HL-60/S4 (cell line): Measurements from ENCODE around the gene CPM.

ENCODE experiments used
- in situ Hi-C: fragments of 300-500 bp; cut with MboI; formaldehyde crosslinking; loops from 2 replicates; pipeline ENCODE4 v1.14.3; 2022; ENCODE audit warnings: low sequenced_read_pairs

The CPM gene

DNA sequence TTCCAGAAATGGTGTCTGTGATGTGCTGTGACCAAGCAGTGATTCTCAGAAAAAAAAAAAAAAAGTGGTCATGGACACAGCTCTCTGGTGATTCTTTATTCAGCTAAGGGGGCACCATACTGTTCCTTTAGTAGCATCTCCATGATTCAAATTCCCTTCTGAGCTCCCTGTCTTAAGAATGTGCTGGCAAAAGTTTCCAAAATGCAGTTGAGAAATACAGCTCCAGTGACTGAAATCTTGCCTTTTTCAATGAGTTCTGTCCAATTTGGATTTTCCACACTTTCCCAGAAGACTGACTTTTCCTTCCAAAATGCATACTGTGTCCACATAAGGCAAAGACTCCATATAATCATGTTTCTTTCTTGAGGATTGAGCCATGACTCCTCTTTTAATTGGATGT is 24.3 kb upstream of the CPM start:
- in situ Hi-C loops: no loop called here

DNA sequence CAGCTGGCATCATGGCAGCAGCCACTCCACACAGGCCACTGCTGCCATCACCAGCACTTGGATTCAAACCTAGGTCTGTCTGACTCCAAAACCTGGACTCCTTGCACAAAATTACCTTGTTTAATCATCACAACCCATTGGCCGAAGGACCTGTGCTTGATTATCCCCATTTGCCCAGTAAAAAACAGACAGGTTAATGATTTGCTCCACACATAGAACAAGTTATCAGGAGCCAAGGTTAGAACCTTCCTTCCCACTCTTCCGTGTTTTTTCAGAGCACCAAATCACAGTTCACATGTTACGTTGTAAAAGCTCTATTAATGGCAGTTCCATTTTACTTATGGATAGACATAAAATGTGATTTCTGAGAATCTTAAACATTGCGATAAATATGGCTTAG is 23.5 kb upstream of the CPM start:
- in situ Hi-C loops: no loop called here

DNA sequence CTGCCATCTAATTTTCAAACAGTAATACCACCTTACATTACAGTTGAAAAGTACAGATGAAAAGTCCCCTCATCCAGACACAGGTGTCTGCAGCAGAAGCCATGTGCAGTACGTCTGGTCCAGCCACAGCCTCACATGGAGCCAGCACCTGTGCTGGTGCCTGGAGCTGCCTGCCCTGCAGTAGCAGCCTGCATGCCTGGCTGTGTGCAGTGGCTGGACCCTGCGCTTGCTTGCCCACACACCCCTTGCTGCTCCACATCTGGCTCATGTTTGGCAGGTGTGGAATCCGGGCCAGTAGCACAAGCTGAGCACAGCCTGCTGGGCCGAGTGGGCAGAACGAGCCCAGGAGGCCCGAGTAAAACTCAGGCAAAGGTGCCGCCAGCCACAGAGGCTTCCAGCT is 21.8 kb upstream of the CPM start:
- in situ Hi-C loops: no loop called here

DNA sequence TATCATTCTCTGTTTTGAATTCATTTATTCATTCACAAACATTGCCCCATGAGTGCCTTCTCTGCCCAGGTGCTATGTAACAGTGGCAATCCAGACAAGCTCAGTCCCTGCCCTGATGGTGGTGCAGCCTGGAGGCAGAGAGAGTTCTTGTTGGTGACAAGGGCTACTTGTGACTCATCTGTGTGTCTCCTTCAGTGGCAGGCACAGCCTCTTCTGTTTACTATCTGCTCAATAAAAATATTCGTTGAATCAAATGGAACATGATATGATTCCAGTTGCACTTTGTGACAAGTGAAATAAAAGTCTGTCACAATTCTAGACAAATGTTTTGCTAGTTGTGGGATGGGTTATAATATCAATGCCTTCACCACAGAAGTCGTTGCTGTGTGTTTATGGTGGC is 20.6 kb upstream of the CPM start:
- in situ Hi-C loops: no loop called here

DNA sequence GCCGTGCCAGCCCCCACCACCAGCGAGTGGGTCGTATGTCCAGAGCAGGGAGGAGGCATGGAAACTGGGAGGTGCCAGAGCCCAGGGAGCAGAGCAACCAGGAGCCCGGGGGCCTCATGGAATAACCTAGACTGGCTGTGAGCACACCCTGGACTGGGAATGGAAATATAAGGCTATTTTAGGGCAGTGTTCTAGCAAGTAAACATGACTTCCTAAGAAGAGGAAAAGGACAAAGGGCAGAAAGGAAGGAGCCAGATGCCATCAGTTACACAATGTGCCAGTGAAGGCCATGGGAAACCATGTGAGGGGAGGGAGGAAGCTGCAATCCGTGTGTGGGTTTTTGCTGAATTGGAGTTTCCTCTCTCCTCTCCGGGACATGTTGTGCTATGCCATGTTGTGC is 18.7 kb upstream of the CPM start:
- in situ Hi-C loops: no loop called here

DNA sequence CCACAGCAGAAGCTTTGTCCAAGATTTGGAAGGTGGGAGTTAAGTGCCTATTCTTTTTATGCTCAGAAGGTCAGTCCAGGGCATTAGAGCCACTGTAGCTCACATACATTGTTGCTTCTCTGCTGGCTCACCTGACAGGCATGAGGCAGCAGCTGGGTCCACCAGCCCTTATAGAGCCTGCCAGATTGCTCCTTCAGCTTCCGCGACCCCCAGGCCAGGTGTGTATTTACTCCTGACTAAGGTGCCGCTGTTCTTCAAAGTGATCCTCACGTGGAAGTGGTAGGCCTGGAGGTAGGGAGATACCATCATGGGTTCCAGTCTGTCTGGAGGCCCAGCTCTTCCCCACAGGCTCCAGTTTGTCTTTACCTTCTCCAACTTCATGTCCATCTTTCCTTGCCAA is 17.5 kb upstream of the CPM start:
- in situ Hi-C loops: no loop called here

DNA sequence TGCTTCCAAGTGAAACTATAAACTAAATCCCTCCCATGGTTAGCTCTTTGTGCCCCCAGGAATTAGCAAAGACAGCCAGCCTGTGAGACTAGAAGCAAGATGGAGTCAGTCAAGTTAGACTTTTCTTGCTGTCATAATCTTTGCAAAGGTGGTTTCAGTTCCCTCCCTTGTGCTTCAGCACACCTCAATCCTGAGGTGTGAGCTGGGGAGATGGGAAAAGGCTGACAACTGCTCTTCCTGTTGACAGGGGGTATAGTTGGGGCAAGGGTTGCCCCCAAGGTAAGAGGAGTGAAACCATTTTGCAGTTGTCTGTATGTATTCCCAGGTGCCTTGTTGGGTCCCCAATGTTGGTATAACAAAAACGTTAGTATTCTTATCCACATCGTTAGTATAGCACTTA is 12.3 kb upstream of the CPM start:
- in situ Hi-C loops: no loop called here

DNA sequence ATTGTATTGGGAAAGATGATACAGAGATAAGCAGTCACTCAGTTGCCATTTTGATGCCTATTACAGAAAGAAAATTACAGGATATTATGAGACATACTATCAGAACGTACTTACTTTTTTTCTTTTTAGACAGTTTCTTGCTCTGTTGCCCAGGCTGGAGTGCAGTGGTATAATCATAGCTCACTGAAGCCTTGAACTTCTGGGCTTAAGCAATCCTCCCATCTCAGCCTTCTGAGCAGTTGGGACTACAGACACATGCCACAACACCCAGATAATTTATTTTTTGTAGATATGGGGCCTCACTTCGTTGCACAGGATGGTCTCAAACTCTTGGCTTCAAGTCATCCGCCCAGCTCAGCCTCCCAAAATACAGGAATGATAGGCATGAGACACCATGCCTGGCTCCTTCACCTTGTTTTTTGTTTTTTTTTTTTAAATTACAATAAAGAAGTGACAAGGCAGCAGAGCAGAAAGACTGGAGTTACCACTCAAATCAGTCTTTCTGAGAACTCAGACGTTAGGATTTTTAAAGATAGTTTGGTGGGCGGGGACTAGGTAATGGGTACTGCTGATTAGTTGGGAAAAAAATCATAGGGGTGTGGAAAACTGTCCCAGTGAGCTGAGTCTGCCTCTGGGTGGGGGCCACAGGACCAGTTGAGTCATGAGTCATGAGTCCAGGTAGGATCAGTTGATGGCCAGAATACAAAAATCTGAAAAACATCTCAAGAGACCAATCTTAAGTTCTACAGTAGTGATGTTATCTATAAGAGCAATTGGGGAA is 11.5 kb upstream of the CPM start:
- in situ Hi-C loops: no loop called here

DNA sequence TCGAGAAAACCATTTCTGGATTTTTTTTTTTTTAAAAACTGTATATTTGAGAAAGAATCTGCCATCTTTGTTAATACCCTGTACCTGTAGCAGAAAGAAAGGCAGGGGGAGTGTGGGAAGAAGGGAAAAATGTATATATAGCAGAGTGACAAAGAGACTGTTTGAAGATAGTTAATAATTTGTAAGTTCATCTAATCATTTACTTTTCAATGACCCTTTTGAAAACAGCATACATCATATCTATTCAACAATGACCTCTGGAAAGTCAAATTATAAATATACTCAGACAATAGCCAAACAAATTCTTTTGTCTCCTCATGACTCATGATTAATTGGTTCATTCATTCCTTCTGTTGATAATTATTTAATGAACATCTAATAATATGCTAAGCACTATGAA is 10.9 kb upstream of the CPM start:
- in situ Hi-C loops: no loop called here

DNA sequence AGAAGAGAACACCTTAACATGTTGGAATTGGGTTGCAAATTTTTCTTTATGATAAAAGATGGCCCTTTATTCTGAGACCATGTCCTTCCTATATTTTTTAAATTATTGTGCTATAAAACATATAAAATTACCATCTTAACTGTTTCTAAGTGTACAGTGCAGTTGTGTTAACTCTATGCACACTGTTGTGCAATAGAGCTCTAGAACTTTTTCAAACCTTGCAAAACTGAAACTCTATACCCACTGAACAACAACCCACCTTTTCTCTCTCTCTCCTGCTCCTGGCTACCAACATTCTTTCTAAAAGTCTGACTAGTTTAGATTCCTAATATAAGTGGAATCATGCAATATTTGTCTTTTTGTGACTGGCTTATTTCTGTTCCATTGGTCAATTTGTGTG is 7.8 kb upstream of the CPM start:
- in situ Hi-C loops: no loop called here

DNA sequence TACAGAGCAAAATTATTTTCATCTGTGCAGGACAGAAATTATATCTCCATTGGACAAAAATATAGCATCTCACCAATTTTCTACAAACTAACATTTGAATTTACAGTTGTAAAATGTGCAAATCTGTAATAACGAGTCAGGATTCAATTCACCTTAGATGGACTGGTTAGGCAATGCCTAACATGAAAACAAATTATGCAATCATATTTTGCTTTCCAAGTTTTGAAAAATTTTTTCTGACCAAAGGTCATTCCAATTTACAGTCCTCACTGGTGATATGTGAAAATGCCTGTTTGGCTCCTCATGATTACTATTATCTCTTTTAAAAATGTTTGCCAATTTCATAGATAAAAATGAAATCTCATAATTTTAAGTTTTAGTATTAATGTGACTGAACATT is 6.5 kb upstream of the CPM start:
- in situ Hi-C loops: no loop called here

DNA sequence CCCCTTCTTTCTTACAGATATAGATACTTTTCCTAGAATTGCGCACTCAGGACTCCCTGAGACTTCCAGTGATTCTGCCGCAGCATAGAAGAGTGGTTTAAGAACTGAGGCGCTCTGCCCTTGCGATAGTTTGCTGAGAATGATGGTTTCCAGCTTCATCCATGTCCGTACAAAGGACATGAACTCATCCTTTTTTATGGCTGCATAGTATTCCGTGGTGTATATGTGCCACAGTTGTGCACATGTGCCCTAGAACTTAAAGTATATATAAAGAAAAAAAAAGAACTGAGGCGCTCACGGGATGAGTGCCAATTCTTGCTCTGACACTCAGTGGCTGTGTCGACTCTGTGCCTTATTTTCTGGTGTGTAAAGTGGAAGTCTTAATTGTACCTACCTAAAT is 1.4 kb upstream of the CPM start:
- in situ Hi-C loops: no loop called here

DNA sequence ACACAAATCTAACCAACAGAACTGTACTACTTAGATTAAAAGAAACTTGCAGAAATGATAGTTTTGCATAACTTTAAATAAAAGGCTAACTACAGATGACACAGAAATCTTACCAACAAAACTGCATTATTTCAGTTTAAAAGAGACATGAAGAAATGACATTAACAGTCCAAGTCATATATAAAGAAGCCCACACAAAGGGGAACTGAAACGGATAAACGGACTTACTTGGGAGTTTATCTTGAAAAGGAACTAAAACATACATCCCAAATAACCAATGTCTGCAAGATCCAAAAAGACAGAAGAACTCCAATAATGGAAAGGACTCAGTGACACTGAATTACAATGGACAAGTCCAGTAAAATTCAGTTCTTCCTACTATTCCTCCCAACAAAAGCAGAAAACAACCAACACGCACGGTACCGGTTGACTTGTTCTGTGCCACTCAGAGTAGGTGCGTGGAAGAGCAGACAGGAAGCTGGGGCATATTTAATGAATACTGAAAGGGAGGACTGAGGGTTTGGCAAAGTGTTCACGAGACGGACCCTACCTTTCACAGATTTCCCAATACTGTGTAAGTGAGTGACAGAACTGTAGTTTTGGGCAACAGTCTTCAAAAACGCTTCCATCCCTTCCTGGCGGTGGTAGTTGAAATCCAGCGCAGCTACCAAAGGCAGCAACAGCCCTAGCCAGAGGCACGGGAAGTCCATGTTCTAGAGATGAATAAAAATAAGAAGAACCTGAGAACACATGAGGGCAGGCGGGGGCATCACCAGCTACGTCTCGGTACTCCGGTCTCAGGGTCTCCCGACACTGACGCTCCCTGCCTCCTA is 627 bp downstream of the CPM start:
- in situ Hi-C loops: no loop called here

DNA sequence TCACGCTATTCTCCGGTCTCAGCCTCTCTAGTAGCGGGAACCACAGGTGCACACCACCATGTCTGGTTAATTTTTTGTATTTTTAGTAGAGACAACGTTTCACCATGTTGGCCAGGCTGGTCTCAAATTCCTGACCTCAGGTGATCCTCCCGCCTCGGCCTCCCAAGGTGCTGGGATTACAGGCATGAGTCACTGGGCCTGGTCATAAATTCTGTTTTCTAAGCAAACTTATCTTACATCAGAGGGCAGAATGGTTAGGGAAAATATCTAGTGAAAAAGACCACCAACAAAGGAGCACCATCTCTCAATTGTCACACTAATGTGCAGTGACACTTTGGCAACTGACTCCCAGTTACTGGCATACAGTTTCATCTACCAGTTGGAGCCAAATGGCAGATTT is 2.8 kb downstream of the CPM start:
- in situ Hi-C loops: no loop called here

DNA sequence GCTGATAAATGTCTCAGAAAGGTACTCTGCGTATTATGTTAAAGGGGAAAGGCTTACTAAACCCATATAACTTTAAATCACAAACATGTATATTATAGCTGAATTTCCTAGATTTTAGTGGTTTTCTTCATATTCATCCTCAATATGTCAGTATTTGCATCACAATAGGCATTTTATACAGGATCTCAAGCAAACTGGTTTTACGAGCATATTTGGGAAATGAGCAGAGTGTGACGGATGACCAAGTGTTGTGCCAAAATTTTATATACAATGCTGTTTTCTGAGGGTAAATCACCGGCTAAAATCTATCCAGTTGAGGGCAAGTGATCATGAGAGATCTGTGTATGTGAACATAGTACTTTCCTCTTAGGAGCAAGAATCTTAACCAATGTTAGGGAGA is 8.4 kb downstream of the CPM start:
- in situ Hi-C loops: no loop called here

DNA sequence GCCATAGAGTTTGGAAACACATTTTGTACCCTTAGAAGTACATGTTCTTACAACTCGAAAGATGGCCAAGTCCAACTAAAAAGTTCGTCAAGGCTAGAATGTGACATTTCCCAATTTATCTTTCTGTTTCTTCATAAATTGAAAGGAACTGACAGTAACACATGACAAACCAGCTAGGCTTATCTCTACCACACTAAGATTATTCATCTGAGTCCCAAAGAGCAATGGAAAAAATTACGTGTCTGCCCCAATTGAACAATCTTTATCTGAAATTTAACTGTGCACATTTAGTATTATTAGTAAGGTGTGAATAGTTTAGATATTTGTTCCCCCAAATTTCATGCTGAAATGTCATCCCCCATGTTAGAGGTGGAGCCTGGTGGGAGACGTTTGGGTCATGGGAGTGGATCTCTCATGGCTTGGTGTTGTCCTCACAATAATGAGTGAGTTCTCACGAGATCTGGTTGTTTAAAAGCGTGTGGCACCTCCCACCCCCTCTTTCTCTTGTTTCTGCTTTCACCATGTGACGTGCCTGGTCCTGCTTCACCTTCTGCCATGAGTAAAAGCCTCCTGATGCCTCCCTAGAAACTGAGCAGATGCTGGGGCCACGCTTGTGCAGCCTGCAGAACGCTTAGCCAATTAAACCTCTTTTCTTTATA is 13.3 kb downstream of the CPM start:
- in situ Hi-C loops: no loop called here

DNA sequence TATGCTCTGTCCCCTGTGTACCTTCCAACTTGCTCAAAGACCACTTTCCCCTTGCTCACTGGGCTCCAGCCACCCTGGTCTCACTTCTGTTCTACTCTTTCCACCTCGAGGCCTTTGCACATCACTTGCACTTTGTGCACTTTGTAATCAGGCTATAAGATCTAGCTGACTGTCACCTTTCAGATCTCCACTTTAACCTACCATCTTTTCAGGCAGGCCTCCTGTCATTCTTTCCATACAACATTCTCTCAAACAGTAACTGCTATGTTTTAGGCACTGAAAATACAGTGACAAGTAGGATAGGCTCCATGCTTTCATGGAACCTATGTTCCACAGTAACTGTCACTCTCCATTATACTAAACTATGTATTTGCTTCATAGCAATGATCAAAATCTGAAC is 14.0 kb downstream of the CPM start:
- in situ Hi-C loops: no loop called here

DNA sequence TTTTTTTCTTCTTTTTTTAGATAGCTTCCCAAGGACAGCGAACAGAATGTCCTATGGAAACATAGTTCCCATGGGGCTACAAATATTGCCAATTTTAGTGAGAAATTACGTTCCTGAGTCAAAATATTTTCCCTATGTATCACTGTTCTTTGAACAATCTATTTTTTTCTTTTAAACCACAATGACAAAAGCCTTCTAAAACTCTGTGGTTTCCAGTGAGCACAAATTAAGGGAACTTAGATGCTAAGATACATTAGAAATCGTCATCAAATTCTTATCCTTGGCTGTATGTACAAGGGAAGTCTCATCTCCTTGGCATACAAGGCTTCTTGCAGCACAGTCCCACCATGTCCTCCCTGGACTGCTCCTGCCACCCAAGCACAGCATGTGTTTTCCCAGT is 17.9 kb downstream of the CPM start:
- in situ Hi-C loops: no loop called here

DNA sequence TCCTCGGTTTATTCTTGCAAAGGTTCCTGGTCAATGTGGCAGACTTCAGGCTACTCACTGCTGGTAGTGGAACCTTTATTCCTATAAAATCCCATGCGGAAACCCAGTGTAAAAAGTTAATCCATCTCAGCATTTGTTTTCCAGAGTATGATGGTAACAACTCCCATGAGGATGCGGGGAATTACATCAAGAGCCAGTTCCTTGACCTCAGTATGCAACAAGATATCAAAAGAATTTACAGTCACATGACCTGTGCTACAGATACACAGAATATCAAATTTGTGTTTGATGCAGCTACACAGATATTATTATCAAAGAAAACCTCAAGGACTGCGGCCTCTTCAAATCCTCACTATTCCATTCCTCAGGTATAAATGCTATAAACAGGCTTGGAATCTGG is 19.3 kb downstream of the CPM start:
- in situ Hi-C loops: no loop called here

DNA sequence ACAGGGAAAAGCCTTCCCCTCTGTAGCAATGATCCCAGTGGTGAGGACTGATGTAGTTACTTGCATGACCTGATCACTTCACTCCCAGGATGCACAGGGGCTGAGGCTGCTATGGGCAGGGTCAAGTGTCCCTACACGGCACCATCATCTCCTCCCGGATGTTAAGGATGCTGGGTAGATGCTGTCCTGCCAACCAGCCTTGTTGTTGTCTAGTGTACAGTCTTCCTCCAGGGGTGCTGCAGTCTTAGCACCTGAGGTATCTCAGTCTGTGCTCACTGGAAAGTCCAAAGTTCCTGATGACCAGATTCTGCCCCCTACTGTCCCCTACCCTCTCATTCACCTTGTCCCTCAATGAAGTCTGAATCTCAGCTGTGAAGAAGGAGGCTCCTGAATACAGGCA is 20.1 kb downstream of the CPM start:
- in situ Hi-C loops: no loop called here

DNA sequence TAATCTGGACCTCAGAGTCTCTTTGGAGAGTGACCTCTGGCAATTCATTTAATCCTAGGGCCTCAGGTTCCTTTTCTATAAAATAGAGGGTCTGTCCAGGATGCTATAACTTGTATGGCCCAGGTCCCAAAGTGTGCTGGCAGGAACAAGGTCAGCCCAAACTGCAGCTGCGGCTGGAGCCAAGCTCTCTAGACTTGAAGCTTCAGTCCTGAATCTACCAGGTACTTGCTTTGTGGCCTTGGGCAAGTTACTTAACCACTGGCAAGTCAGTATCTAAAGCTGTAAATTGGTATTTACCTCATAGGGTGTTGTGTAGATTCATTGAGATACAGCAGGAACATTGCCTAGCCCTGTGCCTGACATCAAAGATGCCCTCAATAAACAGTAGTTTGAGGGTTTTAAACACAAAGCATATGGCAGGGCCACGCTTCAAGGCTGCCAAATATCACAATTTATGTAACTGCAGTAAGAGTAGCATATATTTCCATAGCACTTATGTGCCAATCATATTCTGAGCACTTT is 21.7 kb downstream of the CPM start:
- in situ Hi-C loops: no loop called here

DNA sequence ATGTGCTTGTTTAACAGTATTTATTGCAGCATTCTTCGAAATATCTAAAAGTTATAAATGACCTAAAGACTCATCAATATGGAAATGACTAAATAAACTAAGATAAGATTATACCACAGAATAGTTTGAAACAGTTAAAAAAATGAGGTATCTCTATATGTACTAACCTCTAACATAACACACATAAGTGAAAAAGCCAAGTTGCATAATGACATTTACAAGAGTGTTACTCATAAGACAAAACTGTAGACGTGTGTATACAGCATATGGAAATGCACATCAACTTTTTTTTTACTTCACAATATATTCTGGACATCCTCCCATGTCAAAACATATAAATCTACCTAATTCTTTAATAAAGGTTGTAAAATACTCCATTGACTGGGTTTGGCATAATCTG is 22.8 kb downstream of the CPM start:
- in situ Hi-C loops: no loop called here
